Measurements from ENCODE around the gene FARP2. TPM values are rescaled to one million over a fixed set of nuclear protein-coding genes. Genes with fewer than 3 reads are reported as not detected.
"Not testable (repeated sequence)": the region's sequence is repeated elsewhere in the genome, so short reads cannot be mapped to it uniquely, and the experiment has no call there.

Gene FARP2
- total RNA-seq, 6 experiments from 2014 or later, result 13.3 to 41.3 (median 28.7) TPM

DNA sequence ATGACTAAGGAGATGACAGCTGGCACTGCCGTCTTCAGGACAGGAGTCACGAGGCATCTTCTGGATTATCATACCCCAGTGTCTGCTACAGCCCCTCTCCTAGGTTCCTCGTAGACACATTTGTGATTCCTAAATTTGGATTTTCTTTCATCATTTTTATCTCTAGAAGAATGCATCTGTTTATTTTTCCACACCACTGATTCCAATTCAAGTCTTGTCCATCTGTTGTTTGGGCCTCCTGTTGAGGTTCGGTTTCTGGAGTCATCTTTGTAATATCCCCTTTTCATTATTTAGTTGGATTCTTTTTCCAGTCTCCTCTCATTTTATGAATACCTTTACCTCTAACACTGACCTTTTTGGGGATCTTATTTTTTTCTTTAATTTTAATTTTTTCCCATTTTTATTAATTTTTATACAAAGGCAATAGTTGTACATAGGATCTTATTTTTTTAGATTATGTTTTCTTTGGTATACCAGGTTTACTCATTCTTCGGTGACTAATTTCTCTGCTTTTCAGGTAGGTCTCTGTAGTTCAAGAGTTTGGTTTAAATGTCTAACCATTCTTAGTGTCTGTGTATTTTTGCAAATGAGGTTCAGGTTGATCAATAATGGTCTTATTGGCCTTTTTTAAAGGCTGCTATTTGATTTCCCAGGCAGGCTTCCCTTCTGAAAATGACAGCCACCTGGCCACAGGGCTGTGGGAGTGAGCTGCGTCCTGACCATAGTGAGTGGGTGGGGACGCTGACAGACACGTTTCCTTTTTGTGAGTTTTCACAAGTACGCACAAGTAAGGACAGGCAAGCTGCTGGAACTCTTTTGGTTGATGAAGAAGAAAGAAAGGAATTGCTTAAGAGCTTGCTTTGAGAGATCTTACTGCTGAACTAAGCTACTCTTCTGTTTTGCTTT lies 34.5 kb downstream of the FARP2 start:
- Histone ChIP-seq H3K36me3 (peaks cover 0 to 3% (median under 1%) of the 10 kb centered on the region in 4 donors), H3K9me3 (no peaks in the 10 kb centered on the region), H3K27me3 (no peaks in the 10 kb centered on the region), H3K4me3 (no peak overlapping the region), H3K27ac (no peak overlapping the region), H3K4me1 (no peaks in the 10 kb centered on the region)
- ATAC-seq, result no peak
- TF ChIP-seq, protein P1, sequence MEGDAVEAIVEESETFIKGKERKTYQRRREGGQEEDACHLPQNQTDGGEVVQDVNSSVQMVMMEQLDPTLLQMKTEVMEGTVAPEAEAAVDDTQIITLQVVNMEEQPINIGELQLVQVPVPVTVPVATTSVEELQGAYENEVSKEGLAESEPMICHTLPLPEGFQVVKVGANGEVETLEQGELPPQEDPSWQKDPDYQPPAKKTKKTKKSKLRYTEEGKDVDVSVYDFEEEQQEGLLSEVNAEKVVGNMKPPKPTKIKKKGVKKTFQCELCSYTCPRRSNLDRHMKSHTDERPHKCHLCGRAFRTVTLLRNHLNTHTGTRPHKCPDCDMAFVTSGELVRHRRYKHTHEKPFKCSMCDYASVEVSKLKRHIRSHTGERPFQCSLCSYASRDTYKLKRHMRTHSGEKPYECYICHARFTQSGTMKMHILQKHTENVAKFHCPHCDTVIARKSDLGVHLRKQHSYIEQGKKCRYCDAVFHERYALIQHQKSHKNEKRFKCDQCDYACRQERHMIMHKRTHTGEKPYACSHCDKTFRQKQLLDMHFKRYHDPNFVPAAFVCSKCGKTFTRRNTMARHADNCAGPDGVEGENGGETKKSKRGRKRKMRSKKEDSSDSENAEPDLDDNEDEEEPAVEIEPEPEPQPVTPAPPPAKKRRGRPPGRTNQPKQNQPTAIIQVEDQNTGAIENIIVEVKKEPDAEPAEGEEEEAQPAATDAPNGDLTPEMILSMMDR (IDR thresholded peaks at IDR 0.05), result no peak
- no peak for TF ChIP-seq POLR2A (IDR thresholded peaks at IDR 0.05)
- WGBS (ENCODE audit: insufficient coverage, low coverage, low lambda C conversion rate, missing lambda C conversion rate), result 94% methylated on average over 9 of the region's 9 CpGs
- intact Hi-C loops (cut with DNase I), result no loop called here
- DNase-seq, result no peak

DNA sequence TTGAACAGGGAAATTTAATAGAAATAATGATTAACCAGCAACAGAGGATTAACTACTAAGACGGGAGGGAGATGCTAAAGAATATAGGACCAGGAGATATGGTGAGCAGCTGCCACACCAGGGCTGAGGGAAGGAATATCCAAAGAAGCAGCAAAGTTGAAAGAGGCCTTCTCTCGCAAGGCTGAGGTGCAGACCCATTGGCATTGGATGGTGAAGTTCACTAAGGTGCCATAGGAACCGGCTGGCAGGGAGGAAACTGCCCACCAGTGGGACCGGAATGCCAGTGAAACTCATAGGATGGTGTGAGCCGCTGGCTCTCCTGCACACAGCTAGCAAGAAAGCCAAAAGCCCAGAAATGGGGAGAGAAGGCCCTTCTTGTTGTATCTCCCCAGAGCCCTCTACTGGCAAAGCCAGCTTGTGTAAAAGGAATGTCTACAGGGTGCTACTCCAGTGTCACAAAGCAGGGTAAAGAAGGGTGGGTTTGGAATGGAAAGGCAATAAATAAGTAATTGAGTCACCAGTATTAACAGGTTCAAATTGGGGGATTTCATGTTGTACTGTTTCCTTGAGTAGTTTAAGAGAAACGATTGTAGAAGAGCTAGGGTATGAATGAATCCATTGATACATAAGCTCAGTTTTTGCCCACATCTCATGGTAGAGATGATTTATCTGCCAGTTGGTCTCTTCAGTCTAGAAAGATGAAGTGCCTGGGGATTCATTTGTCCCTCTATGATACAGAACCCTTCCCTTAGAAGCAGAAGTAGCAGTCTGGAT lies 36.0 kb downstream of the FARP2 start:
- Histone ChIP-seq H3K27ac (no peak overlapping the region), H3K4me1 (no peaks in the 10 kb centered on the region), H3K36me3 (peaks cover 0 to 3% (median under 1%) of the 10 kb centered on the region in 4 donors), H3K4me3 (no peak overlapping the region), H3K9me3 (no peaks in the 10 kb centered on the region), H3K27me3 (no peaks in the 10 kb centered on the region)
- 47% methylated on average over 5 of the region's 6 CpGs for WGBS (ENCODE audit: insufficient coverage, low coverage, low lambda C conversion rate, missing lambda C conversion rate)
- DNase-seq (peak in 1 of 3 donors; percentile 56), ATAC-seq (peak; percentile 82 to 95 (median 90))
- no peak for TF ChIP-seq POLR2A (IDR thresholded peaks at IDR 0.05)
- TF ChIP-seq, protein P1 (IDR thresholded peaks at IDR 0.05), result peak; percentile 43 to 51 (median 47)
- intact Hi-C loops (cut with DNase I), result no loop called here

DNA sequence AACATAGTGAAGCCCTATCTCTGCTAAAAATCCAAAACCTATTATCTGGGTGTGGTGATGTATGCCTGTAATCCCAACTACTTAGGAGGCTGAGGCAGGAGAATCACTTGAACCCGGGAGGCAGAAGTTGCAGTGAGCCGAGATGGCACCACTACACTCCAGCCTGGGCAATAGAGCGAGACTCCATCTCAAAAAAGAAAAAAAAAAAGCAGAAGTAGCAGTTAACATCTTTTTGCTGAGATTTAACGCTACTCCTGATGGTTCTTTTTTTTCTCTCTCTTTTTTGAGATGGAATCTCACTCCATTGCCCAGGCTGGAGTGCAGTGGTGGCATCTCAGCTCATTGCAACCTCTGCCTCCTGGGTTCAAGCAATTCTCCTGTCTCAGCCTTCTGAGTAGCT lies 36.7 kb downstream of the FARP2 start:
- intact Hi-C loops (cut with DNase I); H3K36me3 ChIP-seq; DNase-seq; H3K9me3 ChIP-seq; H3K4me1 ChIP-seq; H3K27ac ChIP-seq; H3K27me3 ChIP-seq; ATAC-seq; H3K4me3 ChIP-seq: not testable (repeated sequence)
- WGBS (ENCODE audit: insufficient coverage, low coverage, low lambda C conversion rate, missing lambda C conversion rate), result 75% methylated on average over 1 of the region's 4 CpGs

DNA sequence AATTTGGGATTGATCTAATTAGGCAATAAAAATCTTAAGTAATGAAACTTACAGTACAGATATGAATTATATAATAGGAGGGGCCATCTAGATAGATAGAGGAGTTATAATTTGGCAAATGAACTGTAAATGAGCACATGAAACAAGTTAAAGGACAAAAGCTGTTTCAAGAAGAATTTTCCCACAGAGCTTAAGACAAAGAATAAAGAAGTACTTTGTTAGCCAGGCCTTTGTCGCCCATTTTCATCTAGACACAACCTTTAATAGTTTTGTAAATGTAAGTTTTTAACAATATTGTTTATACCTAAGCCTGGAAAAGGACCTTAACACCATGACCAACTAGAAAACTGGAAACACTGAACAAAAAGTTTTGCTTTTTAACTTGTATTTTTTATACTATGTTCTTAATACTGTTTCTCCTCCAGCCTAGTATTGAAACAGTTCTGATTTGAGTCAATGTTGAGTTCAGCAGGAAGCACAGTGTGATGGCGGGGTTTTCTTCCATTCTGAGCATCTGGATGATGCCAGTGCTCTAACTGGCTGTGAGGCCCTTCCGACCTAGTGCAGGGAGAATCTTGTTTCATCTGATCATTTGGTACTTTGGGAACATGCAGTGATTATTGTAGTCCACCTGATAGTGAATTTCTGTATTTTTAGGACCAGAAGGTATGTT lies 37.6 kb downstream of the FARP2 start:
- Histone ChIP-seq H3K4me3 (no peak overlapping the region), H3K36me3 (peaks cover 0 to 3% (median under 1%) of the 10 kb centered on the region in 4 donors), H3K9me3 (no peaks in the 10 kb centered on the region), H3K4me1 (no peaks in the 10 kb centered on the region), H3K27me3 (no peaks in the 10 kb centered on the region), H3K27ac (no peak overlapping the region)
- intact Hi-C loops (cut with DNase I), result no loop called here
- TF ChIP-seq POLR2A (IDR thresholded peaks at IDR 0.05), result no peak
- TF ChIP-seq, protein P1 (IDR thresholded peaks at IDR 0.05), result no peak
- ATAC-seq (no peak), DNase-seq (no peak)
- WGBS (ENCODE audit: insufficient coverage, low coverage, low lambda C conversion rate, missing lambda C conversion rate), result 83% methylated on average over 3 of the region's 3 CpGs

DNA sequence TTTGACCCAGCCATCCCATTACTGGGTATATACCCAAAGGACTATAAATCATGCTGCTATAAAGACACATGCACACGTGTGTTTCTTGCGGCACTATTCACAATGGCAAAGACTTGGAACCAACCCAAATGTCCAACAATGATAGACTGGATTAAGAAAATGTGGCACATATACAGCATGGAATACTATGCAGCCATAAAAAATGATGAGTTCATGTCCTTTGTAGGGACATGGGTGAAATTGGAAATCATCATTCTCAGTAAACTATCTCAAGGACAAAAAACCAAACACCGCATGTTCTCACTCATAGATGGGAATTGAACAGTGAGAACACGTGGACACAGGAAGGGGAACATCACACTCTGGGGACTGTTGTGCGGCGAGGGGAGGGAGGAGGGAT lies 40.7 kb downstream of the FARP2 start:
- 89% methylated on average over 6 of the region's 6 CpGs for WGBS (ENCODE audit: insufficient coverage, low coverage, low lambda C conversion rate, missing lambda C conversion rate)
- H3K9me3 ChIP-seq; H3K27me3 ChIP-seq; H3K27ac ChIP-seq; intact Hi-C loops (cut with DNase I); H3K4me3 ChIP-seq; ATAC-seq; DNase-seq; H3K36me3 ChIP-seq: not testable (repeated sequence)
- H3K4me1 ChIP-seq, result peaks cover 0 to 13% (median 4%) of the 10 kb centered on the region in 4 donors

All from right lobe of liver (tissue), 6 donors.